NOMO-1 (cell line): Measurements from ENCODE around the gene OXTR.

Experiments used
- DNase-seq, 2 experiments: peaks; one replicate each; lab custom pipeline; 2025; ENCODE audit not compliant: unreplicated experiment in 2 of 2; lab: John Stamatoyannopoulos, UW

Gene OXTR

DNA sequence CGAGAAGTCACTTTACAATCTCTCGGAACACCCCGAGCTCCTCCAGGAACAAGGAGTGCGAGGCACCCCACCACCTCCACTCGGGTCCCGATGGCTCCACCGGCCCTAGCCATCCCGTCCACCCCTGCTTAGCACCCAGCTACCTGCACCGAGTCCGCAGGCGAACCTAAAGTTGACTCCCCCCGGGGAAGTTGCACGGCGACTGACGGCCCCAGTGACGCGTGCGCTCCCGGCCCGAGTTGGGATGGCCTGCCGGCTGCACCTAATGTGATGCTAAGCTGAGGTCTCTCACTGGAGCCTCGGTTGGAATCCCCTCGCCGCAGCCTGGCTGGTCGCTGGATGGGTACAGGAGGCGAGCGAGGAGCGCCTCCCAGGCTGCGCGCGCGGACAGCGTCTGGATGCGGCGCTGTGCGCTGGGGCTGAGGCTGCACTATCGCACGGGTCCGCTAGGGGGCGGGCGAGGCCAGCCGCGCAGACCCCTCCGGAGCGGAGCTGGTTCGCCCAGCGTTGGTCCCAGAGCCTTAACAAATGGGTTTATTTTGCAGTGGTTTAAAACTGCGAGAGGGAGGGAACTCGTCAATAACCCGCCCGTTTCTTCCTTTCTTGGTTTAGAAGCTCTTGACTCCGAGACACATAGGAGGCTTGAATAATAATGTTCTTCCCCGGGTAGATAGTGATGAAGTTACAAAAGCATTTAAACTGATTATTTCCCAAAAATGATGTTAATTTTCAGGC is at the start of gene OXTR:
OXTR (minus strand) TSS at position 526 of the 735 bp plus-strand sequence. CDS start 1,426 bp downstream, outside the sequence.
- peak; percentile 19 to 28 for DNase-seq

DNA sequence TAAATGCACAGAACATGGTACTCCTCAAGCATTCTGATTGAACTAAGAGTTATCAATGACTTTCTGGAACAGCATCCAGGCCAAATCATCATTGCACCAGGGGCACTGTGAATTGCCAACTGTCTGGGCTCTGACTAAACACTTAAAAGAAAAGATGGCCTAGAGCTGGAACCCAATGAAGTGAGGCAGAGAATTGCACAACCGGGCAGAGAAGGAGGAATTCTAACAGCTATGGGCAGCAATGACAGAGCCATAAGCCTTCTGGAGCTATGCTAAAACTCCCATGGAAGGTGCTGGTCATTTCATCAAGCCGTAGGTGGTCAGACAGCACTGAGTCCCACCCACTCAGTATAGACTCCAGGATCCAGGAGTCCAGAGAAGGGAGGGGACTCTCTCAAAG is 48.1 kb upstream of the OXTR start:
- DNase-seq: no peak

DNA sequence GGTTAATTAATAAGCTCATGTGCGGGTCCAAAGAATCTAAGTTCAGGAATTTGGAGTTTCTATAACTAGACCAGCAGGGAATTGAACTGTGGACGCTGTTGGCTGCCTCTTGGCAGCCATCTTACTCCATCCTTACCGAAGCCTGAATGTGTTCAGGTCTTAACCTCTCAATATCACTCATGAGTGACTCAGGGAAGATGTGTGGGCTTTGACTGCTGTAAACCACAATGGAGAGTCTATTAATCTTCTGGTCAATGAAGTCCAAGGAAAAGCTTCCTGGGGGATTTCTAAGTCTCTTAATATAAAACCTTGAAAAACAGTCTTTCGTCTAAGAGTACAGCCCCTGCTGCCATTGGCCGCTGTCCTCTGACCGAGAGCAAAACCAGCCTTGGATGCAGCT is 46.7 kb upstream of the OXTR start:
- no peak for DNase-seq

DNA sequence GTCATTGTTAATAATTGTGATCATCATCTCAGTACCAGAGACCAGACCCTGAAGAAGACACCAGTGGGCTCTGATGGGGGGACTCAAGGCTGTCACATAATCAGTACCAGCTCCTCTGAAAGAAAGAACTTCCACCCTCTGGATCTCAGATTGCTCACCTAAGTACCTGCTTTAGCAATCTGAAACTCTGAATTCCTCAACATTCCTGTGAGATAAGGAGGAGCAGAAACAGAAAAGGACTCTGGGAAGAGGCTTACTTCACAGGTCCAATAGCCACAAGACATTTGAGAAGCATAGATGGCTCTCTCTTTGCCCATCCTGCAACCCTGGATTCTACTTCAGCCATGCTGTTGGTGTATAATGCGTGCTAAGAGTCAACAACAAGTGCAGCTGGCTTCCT is 44.0 kb upstream of the OXTR start:
- no peak for DNase-seq

DNA sequence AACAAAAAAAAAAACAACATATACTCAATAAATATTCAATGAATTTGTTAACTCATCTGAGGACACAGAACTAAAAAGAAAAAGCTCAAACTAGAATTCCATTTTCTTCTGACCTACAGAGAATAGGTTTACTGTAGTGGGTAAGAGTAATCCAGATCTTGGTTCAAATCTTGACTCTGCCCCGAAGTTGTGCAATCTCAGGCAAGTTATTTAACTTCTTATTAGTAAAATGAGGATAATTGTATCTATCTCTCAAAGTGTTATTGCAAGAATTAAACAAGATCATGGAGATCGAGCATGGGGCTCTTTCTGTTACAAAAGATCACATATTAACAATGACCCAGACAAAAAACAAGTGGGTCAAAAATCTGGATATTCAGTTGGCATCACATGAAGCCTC is 41.1 kb upstream of the OXTR start:
- DNase-seq: no peak

DNA sequence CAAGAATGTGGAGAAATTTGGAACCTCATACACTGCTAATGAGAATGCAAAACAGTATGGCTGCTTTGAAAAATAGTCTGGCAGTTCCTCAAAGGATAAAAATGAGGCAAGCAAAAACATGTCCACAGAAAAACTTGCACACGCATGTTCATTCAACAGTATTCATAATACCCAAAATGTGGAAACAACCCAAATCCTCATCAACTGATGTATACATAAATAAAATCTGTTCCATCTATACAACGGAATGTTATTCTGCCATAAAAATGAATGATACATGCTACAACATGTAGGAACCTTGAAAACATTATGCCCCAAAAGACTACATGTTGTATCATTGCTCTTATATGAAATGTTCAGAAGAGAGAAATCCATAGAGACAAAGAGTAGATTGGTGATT is 36.4 kb upstream of the OXTR start:
- DNase-seq: no peak

DNA sequence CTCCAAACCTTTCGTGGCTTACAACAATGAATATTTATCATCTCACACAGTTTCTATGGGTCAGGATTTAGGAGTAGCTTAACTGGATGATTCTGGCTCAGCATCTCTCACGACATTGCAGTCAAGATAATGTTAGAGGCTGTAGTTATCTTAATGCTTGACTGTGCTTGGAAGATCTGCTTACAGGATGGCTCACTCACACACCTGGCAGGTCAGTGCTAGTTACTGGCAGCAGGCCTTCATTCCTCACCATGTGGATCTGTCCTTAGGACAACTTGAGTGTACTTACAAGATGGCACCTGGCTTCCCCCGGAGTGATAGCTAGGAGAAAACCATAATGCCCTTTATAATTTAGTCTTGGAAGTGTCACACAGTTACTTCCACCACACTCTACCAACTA is 32.8 kb upstream of the OXTR start:
- no peak for DNase-seq

DNA sequence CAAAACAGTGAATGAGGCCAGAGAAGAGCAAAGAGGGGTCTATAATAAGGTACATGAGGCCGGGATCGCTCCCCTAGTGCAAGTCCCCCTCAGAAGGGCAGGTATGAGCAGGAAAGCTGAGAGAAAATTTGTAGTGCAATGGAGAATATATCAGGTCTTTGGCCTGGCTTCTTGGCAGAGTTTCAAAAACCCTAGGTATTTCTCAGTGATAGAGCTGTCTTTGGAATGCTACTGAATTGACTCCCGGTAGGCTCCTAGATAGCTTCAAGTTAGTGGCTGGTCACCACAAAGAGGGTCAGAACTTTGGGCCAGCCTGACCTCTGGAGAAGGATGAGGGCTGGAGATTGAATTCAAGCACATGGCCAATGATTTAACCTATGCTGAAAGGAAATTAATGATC is 30.6 kb upstream of the OXTR start:
- DNase-seq: no peak

DNA sequence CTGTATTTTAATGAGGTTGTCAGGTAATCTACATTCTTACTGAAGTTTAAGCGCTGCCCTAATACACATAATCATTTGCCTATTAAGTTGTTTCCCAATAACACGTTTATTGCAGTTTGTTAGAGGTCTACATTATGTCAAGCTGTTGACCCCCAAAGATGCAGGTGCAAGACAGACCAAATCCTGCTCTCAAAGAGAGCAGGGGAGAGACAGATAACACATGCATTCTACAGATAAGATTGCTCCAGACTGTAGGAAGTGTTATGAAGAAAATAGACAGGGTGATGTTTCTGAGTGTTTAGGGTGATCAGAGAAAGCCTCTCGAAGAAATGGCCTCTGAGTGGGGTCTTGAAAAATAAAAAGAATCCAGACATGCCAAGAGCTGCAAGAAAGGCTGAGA is 24.8 kb upstream of the OXTR start:
- DNase-seq: no peak

DNA sequence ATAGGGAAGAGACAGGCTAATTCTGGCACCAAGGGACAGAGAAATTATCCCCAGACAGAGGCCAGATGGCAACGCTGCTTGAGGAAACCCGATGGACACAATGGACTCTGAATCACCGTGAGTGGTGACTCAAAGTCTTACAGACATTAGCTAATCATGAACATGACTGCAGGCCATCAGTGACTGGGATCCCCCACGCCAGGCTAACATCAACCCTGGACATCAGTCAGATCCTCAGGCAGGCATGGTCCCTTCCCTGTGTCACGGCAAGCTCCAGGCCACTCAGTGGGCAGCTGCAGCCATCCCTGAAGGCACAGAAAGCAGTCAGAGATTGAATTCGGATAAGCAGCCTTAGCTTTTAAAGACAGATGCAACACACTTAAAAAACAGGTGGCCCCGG is 23.8 kb upstream of the OXTR start:
- DNase-seq: no peak

DNA sequence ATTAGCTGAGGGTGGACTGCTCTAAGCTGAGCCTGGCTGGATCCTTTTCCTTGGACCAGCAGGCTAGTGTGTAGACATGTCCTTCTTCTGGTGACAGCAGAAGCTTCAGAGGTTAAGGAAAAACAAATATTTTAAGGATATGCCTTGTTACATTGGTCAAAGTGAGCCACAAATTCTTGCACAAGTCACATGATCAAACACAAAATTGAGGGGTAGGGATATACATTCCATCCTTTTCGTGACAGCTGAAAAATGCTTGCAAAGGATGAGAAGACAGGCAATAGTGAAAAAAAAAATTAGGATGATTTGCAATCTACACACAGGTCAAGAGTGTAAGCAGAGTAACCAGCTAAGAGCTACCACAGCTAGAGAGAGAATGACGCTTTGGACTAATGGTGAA is 21.1 kb upstream of the OXTR start:
- no peak for DNase-seq

DNA sequence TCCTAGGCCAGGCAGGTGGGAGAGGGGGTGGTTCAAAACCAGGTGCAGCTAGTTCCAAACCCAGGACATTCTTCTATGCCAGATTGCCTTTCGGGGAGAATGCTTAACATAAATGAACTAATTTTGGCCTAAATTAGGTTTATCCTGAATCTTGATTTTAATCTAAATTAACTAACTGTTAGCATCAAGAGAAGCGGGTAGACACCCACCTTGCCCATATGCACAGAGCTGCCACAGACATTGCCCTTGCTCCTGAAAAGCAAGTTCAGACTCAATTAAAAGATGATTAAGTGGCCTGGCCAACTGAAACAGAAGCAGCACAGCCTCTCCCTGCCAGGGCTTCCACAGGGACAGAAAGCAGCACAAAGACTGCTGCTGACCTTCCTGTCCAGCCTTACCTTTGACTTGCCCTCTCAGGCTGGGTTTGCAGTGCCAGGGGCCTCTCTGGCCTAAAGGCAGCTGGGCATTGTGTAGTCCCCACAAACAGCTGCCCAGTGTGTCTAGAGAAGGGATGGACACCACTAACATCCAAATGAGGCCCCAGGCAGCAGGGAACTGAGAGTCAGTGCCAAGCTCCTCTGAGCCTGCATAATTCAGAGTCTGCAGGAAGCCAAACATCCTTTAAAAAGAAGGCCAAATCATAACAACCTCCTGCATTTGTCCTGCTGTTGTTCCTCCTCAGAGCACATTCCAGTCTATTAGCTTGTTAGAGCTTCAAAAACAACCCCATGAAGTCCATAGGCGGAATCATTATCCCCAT is 15.4 kb upstream of the OXTR start:
- no peak for DNase-seq

DNA sequence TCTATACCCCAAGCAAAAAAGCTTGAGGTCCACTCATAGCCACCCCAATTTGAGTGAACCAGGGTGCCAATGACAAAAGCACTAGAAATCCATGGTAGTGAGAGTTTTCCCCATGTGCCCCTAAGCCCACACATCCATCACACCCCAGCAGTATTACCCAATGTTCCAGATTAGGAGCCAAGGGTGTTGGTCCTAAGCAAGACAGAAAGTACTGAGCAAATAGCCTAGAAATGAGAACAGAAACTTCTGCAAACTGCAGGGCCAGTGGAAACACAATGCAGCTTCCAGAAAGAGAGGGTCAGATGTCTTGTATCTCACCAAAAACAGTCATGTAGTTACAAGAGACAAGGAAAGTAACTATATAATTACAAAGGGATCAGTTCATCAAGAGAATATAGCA is 10.9 kb upstream of the OXTR start:
- DNase-seq: no peak

DNA sequence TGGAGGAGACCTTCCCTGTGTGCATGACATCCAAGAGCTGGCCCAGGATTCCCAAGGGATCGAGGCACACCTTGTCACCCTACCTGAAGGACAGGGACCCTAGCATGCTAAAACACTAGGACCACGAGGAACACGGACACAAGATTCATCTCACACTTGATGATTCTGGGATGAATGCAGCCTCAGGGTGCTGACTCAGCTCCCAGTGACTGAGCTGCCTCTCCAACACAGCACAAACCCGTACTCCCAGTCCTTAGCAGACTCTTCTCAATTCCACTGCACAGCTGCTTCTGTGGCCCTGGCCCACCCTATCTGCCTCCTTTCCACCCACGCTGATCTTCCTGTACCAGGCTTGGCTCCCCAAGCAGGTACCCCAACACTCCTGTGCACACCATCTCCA is 9.1 kb upstream of the OXTR start:
- DNase-seq: no peak

DNA sequence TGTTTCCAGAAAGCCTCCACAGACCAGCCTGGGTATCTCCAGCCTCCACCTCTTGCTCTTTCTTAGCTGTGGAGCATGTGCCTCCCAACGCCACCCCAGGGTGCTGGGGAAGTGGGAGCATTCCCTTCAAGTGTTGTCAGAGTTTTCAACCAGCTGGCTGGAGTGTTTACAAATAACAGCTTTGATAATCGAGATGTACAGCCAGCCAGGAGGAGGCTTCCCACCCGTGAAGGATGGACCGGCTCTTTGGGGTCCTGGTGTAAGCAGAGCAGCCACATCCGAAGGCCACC is 8.5 kb upstream of the OXTR start:
- DNase-seq: no peak

DNA sequence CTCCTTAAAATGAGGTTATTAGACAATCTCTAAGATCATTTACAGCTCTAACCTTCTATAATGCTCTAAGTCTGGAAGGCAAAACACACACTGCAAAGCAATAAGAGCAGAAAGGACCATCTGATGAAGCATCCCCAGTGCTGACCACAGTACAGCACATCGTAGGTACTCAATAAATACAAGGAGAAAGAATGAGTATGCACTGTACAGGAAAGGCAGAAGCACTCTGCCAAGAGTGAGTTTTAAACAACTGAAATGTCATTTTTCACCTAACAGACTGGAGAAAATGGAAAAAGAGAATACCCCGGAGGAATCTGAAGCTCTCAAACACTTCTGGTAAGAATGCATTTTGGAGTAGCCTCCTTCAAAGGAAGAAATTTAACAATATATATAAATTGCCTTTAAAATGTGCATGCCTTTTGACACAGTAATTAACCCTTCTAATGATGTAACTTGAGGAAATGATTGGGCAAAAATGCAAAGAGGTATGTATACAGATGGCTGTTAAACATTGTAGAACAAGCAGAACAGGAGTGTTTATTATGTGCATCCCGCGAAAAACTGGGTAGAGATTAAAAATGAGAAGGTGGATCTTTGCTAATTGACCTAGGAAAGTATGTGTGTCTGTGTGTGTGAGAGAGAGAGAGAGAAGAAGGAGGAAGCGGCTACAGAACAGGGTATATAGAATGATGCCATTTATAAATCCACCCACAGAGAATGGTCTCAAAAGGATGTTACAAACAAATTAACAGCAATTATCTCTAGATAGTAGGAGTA is 8.0 kb upstream of the OXTR start:
- no peak for DNase-seq

DNA sequence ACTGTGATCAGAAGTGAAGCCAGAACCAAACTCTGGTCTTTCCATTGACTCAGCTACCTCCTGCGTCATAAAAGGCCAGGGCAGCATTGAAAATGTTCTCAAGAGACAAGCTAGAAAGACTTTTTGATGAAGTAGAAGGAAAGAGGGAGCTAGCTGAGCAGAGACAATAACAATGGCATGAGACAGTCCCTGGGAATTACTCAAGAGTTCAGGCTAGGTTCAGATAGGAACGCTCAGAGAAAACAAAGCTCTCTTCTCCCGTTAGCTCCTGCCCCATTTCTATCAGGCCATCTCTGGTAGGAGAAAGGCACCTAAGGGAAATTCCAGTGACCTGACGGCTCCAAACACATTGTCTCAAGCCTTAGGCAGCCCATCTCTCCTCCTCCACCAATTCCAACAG is 7.0 kb upstream of the OXTR start:
- no peak for DNase-seq

DNA sequence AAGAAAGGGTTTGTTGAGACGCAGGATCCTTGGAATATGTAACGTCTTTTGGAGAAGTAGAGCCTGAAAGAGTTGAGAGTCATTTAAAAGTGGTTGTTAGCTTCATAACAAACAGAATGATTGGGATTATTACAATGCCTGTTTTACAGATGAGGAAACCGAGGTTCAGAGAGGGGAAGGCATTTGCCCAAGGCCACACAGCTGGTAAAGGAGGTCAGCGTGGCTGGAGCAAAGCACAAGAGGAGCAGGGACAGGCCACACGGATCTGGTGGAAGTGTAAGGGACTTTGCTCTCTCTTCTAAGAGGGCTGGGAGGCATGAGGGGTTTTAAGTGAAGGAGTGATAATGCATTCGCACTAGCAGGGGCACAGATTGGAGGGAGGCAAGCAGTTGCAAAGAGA is 6.2 kb upstream of the OXTR start:
- DNase-seq: no peak

DNA sequence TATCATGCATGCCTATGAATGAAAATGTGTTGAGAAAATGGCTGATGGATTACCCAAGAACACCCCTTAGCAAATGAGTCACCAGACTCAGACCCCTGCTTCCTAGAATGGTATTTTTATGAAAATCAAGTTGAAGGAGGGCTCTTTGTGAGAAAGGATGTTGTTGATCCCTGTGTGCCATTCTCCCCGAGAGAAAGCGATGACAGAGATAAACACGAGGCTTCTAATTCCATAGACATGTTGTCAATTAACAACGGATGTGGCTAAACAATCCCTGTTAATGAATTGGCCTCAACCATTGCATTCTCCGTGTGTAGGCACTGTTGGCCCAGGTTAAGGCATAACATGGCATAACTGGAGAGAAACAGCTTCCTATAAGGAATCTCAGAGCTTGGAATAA is 5.8 kb upstream of the OXTR start:
- DNase-seq: no peak

DNA sequence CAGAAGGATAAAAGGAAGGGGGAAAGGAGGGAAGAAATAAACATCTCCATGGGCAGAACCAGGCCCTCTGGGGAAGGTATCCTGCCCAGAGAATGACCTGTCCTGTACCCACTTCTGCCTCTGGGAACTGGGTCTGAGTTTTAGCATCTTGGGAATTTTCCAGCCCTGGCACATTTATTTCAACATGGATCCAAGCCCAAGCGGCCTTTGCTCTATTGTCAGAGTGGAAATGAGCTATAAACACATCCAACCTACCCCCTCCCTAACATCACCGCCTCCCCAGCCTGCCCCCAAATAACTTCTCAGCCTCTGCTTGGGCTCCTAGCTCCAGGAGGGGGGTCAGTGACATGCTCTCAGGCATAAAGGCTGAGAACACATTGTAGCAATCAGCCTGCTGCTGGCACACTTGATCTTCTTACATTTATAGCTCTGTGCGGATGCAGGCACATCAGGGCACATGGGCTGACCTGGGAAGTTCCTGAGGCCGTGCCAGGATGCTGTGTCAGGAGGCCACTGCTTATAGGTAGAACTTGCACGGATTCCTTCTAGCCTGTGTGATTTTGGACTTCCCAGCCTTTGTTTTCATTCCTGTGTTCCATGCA is 4.6 kb upstream of the OXTR start:
- no peak for DNase-seq

DNA sequence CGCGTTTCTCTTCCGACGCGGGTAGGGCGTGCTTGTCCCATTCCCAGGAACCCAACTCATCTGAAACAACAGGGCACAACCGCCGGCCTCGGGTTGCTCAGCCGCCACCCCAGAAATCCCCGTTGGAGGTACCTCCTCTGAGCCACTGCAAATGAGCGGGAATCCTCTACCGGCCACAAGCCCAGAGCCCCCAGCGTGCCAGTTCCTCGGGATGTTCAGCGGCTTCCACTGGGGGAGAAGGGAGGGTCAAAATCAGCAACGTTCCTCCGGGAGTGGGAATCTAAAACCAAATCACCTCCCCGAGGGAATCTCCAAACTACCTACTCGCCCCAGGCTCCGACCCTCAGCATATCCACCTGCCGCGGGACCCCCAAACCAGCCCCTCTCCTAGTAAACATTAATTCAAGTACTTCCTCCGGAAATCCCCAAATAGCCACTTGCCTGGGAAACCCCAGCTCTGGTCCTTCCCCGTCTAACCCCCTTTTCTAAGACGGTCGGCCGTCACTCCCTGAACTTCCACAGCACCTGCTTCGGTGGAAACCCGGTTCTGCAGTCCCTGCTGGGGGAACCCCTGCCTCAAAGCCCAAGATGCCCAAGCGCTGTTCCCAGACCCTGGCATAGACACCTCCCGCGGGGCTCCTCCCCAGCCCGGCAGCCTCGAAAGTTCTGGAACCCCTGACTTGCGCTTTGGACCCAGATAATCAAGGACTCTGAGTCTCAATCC is 887 bp downstream of the OXTR start:
- DNase-seq: no peak
